PFSK-1 (cell line): Measurements from ENCODE around the gene NSFL1C.

Experiments used
- FOXP2 ChIP-seq: optimal IDR thresholded peaks from 2 replicates; pipeline ENCODE3; 2011; ENCODE audit warnings: borderline replicate concordance, control low read depth, inconsistent platforms; ENCODE audit not compliant: insufficient read depth; ENCODE audit errors: extremely low read length, extremely low read depth
- POLR2AphosphoS5 ChIP-seq: IDR thresholded peaks from 2 replicates; pipeline ENCODE4 v1.6.1; 2012; ENCODE audit warnings: low read depth, mild to moderate bottlenecking, control low read depth, low read length, moderate library complexity
- SIN3A ChIP-seq: IDR thresholded peaks from 2 replicates; pipeline ENCODE4 v1.6.1; 2012; ENCODE audit warnings: mild to moderate bottlenecking, low read length, moderate library complexity, borderline replicate concordance; ENCODE audit not compliant: insufficient read depth
- TAF1 ChIP-seq: IDR thresholded peaks from 2 replicates; pipeline ENCODE4 v1.6.1; 2012; ENCODE audit warnings: low read length, control low read depth, borderline replicate concordance; ENCODE audit not compliant: insufficient read depth
- TF ChIP-seq, protein P1 (sequence below), 2 experiments: IDR thresholded peaks; 2 replicates each; pipeline versions ENCODE4 v1.6.1 to v1.8.0; 2011 to 2012; ENCODE audit warnings: low read depth in 2 of 2, low read length in 2 of 2, control low read depth in 1 of 2, inconsistent platforms in 1 of 2, mild to moderate bottlenecking in 1 of 2, moderate library complexity in 1 of 2; ENCODE audit not compliant: insufficient read depth in 1 of 2

NSFL1C gene

GRCh38 chr20:1507276-1507675 lies 40.6 kb upstream of the NSFL1C start:
- TF ChIP-seq TAF1 (no peak), POLR2AphosphoS5 (no peak), FOXP2 (no peak), SIN3A (no peak)
- TF ChIP-seq, protein P1, sequence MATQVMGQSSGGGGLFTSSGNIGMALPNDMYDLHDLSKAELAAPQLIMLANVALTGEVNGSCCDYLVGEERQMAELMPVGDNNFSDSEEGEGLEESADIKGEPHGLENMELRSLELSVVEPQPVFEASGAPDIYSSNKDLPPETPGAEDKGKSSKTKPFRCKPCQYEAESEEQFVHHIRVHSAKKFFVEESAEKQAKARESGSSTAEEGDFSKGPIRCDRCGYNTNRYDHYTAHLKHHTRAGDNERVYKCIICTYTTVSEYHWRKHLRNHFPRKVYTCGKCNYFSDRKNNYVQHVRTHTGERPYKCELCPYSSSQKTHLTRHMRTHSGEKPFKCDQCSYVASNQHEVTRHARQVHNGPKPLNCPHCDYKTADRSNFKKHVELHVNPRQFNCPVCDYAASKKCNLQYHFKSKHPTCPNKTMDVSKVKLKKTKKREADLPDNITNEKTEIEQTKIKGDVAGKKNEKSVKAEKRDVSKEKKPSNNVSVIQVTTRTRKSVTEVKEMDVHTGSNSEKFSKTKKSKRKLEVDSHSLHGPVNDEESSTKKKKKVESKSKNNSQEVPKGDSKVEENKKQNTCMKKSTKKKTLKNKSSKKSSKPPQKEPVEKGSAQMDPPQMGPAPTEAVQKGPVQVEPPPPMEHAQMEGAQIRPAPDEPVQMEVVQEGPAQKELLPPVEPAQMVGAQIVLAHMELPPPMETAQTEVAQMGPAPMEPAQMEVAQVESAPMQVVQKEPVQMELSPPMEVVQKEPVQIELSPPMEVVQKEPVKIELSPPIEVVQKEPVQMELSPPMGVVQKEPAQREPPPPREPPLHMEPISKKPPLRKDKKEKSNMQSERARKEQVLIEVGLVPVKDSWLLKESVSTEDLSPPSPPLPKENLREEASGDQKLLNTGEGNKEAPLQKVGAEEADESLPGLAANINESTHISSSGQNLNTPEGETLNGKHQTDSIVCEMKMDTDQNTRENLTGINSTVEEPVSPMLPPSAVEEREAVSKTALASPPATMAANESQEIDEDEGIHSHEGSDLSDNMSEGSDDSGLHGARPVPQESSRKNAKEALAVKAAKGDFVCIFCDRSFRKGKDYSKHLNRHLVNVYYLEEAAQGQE (IDR thresholded peaks at IDR 0.05; ENCODE audit: insufficient read depth in 1 of 2, low read depth in 2 of 2, low read length in 2 of 2), result no peak

- TF ChIP-seq FOXP2 (no peak), SIN3A (no peak), TAF1 (no peak), POLR2AphosphoS5 (no peak)
- TF ChIP-seq, protein P1 (IDR thresholded peaks at IDR 0.05; ENCODE audit: insufficient read depth in 1 of 2, low read depth in 2 of 2, low read length in 2 of 2), result no peak
These were observed 39.2 kb upstream of the NSFL1C start for GRCh38 chr20:1505871-1506270.

DNA sequence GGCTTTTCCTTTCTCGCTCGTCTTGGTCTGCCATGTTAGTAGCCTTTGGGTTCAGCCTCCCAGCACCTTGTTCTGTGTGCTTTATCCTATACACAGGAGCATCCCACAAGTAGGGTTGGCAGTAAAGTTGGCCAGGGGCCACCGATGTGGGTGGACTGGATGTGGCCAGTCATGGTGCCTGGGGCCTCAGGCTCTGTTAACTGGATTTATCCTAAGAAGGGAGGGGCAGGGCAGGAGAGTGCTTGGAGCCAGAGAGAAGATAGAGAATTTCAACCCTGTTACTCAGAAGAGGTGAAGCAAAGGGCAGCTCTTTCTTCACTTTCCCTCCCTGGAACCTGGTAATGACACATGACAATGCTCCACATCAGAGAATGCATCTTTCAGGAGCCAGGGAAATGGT lies 38.7 kb upstream of the NSFL1C start:
- no peak for TF ChIP-seq SIN3A
- TF ChIP-seq POLR2AphosphoS5, result no peak
- TF ChIP-seq, protein P1 (IDR thresholded peaks at IDR 0.05; ENCODE audit: insufficient read depth in 1 of 2, low read depth in 2 of 2, low read length in 2 of 2), result no peak
- TF ChIP-seq FOXP2, result no peak
- TF ChIP-seq TAF1, result no peak

- no peak for TF ChIP-seq FOXP2
- TF ChIP-seq POLR2AphosphoS5, result no peak
- TF ChIP-seq SIN3A, result no peak
- TF ChIP-seq, protein P1 (IDR thresholded peaks at IDR 0.05; ENCODE audit: insufficient read depth in 1 of 2, low read depth in 2 of 2, low read length in 2 of 2), result 0 out of 4 replicates have a peak, but pooled peaks of 1 of the 2 experiments have one; percentile 7
These were observed 37.0 kb upstream of the NSFL1C start for GRCh38 chr20:1503564-1504227.

- no peak for TF ChIP-seq SIN3A
- TF ChIP-seq, protein P1 (IDR thresholded peaks at IDR 0.05; ENCODE audit: insufficient read depth in 1 of 2, low read depth in 2 of 2, low read length in 2 of 2), result no peak
- no peak for TF ChIP-seq FOXP2
- TF ChIP-seq TAF1, result no peak
- no peak for TF ChIP-seq POLR2AphosphoS5
These were observed 33.8 kb upstream of the NSFL1C start for GRCh38 chr20:1500496-1500895.
